Cardiac fibroblast (primary cell): ENCODE results near the gene CDHR5.
A peak's percentile ranks its signal among the peaks of the same experiment; 100 is the strongest.

Experiments
- DNase-seq, 2 donors: peaks; one replicate each; pipeline versions ENCODE4 v3.0.0 to v3.0.0-alpha.2; 2010; ENCODE audit warnings: low read depth in 2 of 2
- H3K4me3 ChIP-seq, 2 donors: replicated peaks in 1 of 2; 1 replicate in 1 of 2; 2 replicates in 1 of 2; pipeline ENCODE4 v1.5.1; 2011; ENCODE audit warnings: low read depth in 2 of 2, low read length in 2 of 2, mild to moderate bottlenecking in 2 of 2, moderate library complexity in 1 of 2
- CTCF ChIP-seq: IDR thresholded peaks from one replicate; pipeline ENCODE4 v1.5.1; 2011; ENCODE audit warnings: low read depth, mild to moderate bottlenecking, low read length, inconsistent platforms

Gene CDHR5

GRCh38 chr11:592918-593317, 31.8 kb downstream of the CDHR5 start:
- H3K4me3 ChIP-seq = no peak overlapping the region
- TF ChIP-seq CTCF = no peak
- DNase-seq = no peak

- H3K4me3 ChIP-seq = no peak overlapping the region
- TF ChIP-seq CTCF = no peak
- no peak for DNase-seq
Measured at GRCh38 chr11:592501-592900, 32.3 kb downstream of the CDHR5 start.

GRCh38 chr11:590997-591396, 33.8 kb downstream of the CDHR5 start:
- no peak overlapping the region for H3K4me3 ChIP-seq
- DNase-seq = no peak
- TF ChIP-seq CTCF = no peak

- H3K4me3 ChIP-seq = no peak overlapping the region
- no peak for DNase-seq
- TF ChIP-seq CTCF = no peak
Measured at GRCh38 chr11:589798-590197, 35.0 kb downstream of the CDHR5 start.

- DNase-seq = peak; percentile 66 to 86
- H3K4me3 ChIP-seq = no peak overlapping the region
- TF ChIP-seq CTCF = no peak
Measured at GRCh38 chr11:587978-588380, 36.8 kb downstream of the CDHR5 start.

GRCh38 chr11:587546-587945, 37.2 kb downstream of the CDHR5 start:
- no peak for DNase-seq
- no peak overlapping the region for H3K4me3 ChIP-seq
- TF ChIP-seq CTCF = no peak
